Heart right ventricle (tissue), 16 donors: ENCODE data around the gene RLN3. TPM values are rescaled to one million over a fixed set of nuclear protein-coding genes. Genes with fewer than 3 reads are reported as not detected.
A peak's percentile ranks its signal among the peaks of the same experiment; 100 is the strongest.
"Not testable (repeated sequence)": the region's sequence is repeated elsewhere in the genome, so short reads cannot be mapped to it uniquely, and the experiment has no call there.

ENCODE experiments used
- ATAC-seq, 8 donors: fragments of 200-7000 bp; cut with Tn5 transposase; one replicate each; pipeline ENCODE4 v1.9.1; 2020; ENCODE audit warnings: mild to moderate bottlenecking in 8 of 8, moderate library complexity in 8 of 8, moderate number of reproducible peaks in 1 of 8
- DNase-seq, 2 donors: peaks; one replicate each; pipeline ENCODE4 v3.0.0-alpha.2; 2020
- H3K27ac ChIP-seq, 10 donors: fragments of 200-600 bp; sonication (generic) in 2 of 10; one replicate each; pipeline versions ENCODE4 v1.5.0 to v1.8.0; 2020 to 2022; ENCODE audit warnings: mild to moderate bottlenecking in 3 of 10
- H3K27me3 ChIP-seq, 7 donors: fragments of 200-600 bp; one replicate each; pipeline ENCODE4 v1.8.0; 2021 to 2022; ENCODE audit warnings: mild to moderate bottlenecking in 2 of 7
- H3K36me3 ChIP-seq, 9 donors: fragments of 200-600 bp; sonication (generic) in 1 of 9; one replicate each; pipeline versions ENCODE4 v1.5.0 to v1.8.0; 2020 to 2022; ENCODE audit warnings: mild to moderate bottlenecking in 2 of 9
- H3K4me1 ChIP-seq, 9 donors: fragments of 200-600 bp; sonication (generic) in 1 of 9; one replicate each; pipeline versions ENCODE4 v1.5.0 to v1.8.0; 2020 to 2022; ENCODE audit warnings: mild to moderate bottlenecking in 4 of 9
- H3K4me3 ChIP-seq, 10 donors: fragments of 200-600 bp; sonication (generic) in 2 of 10; one replicate each; pipeline versions ENCODE4 v1.5.0 to v1.8.0; 2020 to 2022; ENCODE audit warnings: mild to moderate bottlenecking in 7 of 10, moderate library complexity in 2 of 10
- H3K9me3 ChIP-seq, 11 donors: fragments of 200-600 bp in 10 of 11; sonication (generic) in 2 of 11; one replicate each; pipeline versions ENCODE4 v1.5.0 to v1.8.0; 2013 to 2022; ENCODE audit warnings: mild to moderate bottlenecking in 2 of 11, control low read depth in 1 of 11, moderate library complexity in 1 of 11
- CTCF ChIP-seq, 9 donors: fragments of 200-600 bp; sonication (generic) in 2 of 9; IDR thresholded peaks; one replicate each; pipeline versions ENCODE4 v1.5.0 to v1.8.0; 2021 to 2022; ENCODE audit warnings: antibody characterized with exemption in 9 of 9, mild to moderate bottlenecking in 5 of 9, moderate library complexity in 1 of 9
- WGBS, 2 donors: extraction: QIAGEN DNeasy Blood & Tissue Kit; methylation state at CpG; one replicate each; pipeline ENCODE4 v1.1.7; 2013; ENCODE audit warnings: inconsistent platforms in 1 of 2; 5-methylcytosine and 5-hydroxymethylcytosine counted together
- intact Hi-C, 10 donors: fragments of 100-400 bp; cut with DNase I; formaldehyde crosslinking; loops; one replicate each; pipeline versions ENCODE4 v1.11.1 to v1.14.2; 2022
- polyA plus RNA-seq, 2 donors: library from polyadenylated mRNA; stranded (reverse); fragments of 200-250 nt; gene quantifications; one replicate each; pipeline ENCODE4 v1.2.3, GENCODE V29; 2013
- total RNA-seq, 10 donors: library from RNA; stranded (reverse); fragmentation: NEBNext Ultra II Directional in 3 of 10; extraction: Animal tissue kit (Norgen Biotek cat#: 25700) in 3 of 10; gene quantifications; one replicate each; pipeline versions ENCODE4 v1.2.1 to v1.2.4, GENCODE V29; 2021 to 2023
- donor health status: Arrhythmogenic right ventricular cardiomyopathy.
- donor health status: ischemic (EF 13 %, LVEDD 7.1; RV severe dilation, severe dysfunction).
- donor health status: healthy with polysubstance abuse.
- donor health status: DM: no; HTN: yes; CAD: no.
- donor health status: DM: no; HTN: no; CAD: no.
- donor health status: ischemic (EF 25% LVEDD 6.9; RV normal size, moderate dysfunction).
- donor health status: ischemic (EF 25% LVEDD 5.7; RV mildly dilated, moderate dysfunction).
- donor health status: healthy.
- donor health status: DM: yes; HTN: yes; CAD: no.
- donor health status: Ischemic cardiomyopathy.
- donor health status: ischemic (EF 35%, LVEDD 5.7; RV mildly dilated, moderate dysfunction).
- donor health status: nonischemic (EF 11% LVEDD 7.7; RV severe dilation, severe dysfunction).
- donor health status: DM: yes; HTN: yes; CAD: no.
- donor health status: PGD.
- donor health status: ischemic (EF 29% LVEDD 5.4; RV normal size, mild dysfunction).
- donor health status: nonischemic (EF 23%, LVEDD 6.1; RV moderate dilation, normal function).

Gene RLN3
- total and polyA plus RNA-seq, 12 donors, result not detected

- Histone ChIP-seq H3K4me1 (peaks cover 0 to 33% (median 0%) of the 10 kb centered on the region in 9 donors), H3K4me3 (no peak overlapping the region), H3K27ac (peak overlapping the region in 1 of 10 donors; percentile 33), H3K9me3 (no peaks in the 10 kb centered on the region), H3K27me3 (no peaks in the 10 kb centered on the region), H3K36me3 (no peaks in the 10 kb centered on the region)
- ATAC-seq (no peak), DNase-seq (no peak)
- 42 to 55% methylated on average over 5 of the region's 5 CpGs for WGBS, 2 donors
- no peak for TF ChIP-seq CTCF (IDR thresholded peaks at IDR 0.05)
- intact Hi-C loops, result no loop called here
These were observed 6.5 kb upstream of the RLN3 start for GRCh38 chr19:14021474-14021873.

- Histone ChIP-seq H3K4me3 (no peak overlapping the region), H3K4me1 (peaks cover 0 to 33% (median 0%) of the 10 kb centered on the region in 9 donors), H3K9me3 (no peaks in the 10 kb centered on the region), H3K36me3 (no peaks in the 10 kb centered on the region), H3K27me3 (no peaks in the 10 kb centered on the region), H3K27ac (no peak overlapping the region)
- TF ChIP-seq CTCF (IDR thresholded peaks at IDR 0.05), result no peak
- ATAC-seq, result no peak
- no peak for DNase-seq
- WGBS, 2 donors, result 88 to 94% methylated on average over 4 of the region's 4 CpGs
- intact Hi-C loops, result no loop called here
These were observed 5.5 kb upstream of the RLN3 start for GRCh38 chr19:14022469-14022868.

- no peaks in the 10 kb centered on the region for H3K9me3 ChIP-seq
- no peak overlapping the region for H3K4me3 ChIP-seq
- intact Hi-C loops, result no loop called here
- 46% methylated on average over 9 of the region's 9 CpGs for WGBS, 2 donors
- ATAC-seq (peak; percentile 61 to 93 (median 76)), DNase-seq (peak in 1 of 2 donors; percentile 46)
- H3K4me1 ChIP-seq, result peaks cover 0 to 28% (median 0%) of the 10 kb centered on the region in 9 donors
- no peaks in the 10 kb centered on the region for H3K36me3 ChIP-seq
- TF ChIP-seq CTCF (IDR thresholded peaks at IDR 0.05), result peak; percentile 9 to 55 (median 47)
- H3K27ac ChIP-seq, result peak overlapping the region in 7 of 10 donors; percentile 3 to 54 (median 24)
- H3K27me3 ChIP-seq, result no peaks in the 10 kb centered on the region
These were observed 4.3 kb upstream of the RLN3 start for GRCh38 chr19:14023404-14024235.

- intact Hi-C loops, H3K9me3 ChIP-seq, H3K27me3 ChIP-seq, H3K4me3 ChIP-seq, H3K36me3 ChIP-seq, ATAC-seq, DNase-seq, H3K27ac ChIP-seq: not testable (repeated sequence)
- H3K4me1 ChIP-seq, result peaks cover 0 to 31% (median 8%) of the 10 kb centered on the region in 9 donors
- WGBS, 2 donors, result 92% methylated on average over 5 of the region's 5 CpGs
These were observed 1.2 kb upstream of the RLN3 start for GRCh38 chr19:14026652-14027192.

GRCh38 chr19:14028901-14029300 is 953 bp downstream of the RLN3 start:
- Histone ChIP-seq H3K9me3 (no peaks in the 10 kb centered on the region), H3K36me3 (no peaks in the 10 kb centered on the region), H3K4me1 (peaks cover 0 to 35% (median 13%) of the 10 kb centered on the region in 9 donors), H3K27me3 (peaks cover 0 to 5% (median 0%) of the 10 kb centered on the region in 7 donors), H3K27ac (no peak overlapping the region), H3K4me3 (no peak overlapping the region)
- TF ChIP-seq CTCF (IDR thresholded peaks at IDR 0.05), result no peak
- WGBS, 2 donors, result 62 to 67% methylated on average over 4 of the region's 4 CpGs
- intact Hi-C loops, result no loop called here
- ATAC-seq (no peak), DNase-seq (no peak)
